Fibroblast of skin of right biceps (primary cell): ENCODE results near the gene SMIM3.
A peak's percentile ranks its signal among the peaks of the same experiment; 100 is the strongest.
"Not testable (repeated sequence)": the region's sequence is repeated elsewhere in the genome, so short reads cannot be mapped to it uniquely, and the experiment has no call there.

ENCODE experiments used
- DNase-seq: peaks from one replicate; pipeline ENCODE4 v3.0.0-alpha.2; 2013

SMIM3 gene, protein sequence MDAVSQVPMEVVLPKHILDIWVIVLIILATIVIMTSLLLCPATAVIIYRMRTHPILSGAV

DNA sequence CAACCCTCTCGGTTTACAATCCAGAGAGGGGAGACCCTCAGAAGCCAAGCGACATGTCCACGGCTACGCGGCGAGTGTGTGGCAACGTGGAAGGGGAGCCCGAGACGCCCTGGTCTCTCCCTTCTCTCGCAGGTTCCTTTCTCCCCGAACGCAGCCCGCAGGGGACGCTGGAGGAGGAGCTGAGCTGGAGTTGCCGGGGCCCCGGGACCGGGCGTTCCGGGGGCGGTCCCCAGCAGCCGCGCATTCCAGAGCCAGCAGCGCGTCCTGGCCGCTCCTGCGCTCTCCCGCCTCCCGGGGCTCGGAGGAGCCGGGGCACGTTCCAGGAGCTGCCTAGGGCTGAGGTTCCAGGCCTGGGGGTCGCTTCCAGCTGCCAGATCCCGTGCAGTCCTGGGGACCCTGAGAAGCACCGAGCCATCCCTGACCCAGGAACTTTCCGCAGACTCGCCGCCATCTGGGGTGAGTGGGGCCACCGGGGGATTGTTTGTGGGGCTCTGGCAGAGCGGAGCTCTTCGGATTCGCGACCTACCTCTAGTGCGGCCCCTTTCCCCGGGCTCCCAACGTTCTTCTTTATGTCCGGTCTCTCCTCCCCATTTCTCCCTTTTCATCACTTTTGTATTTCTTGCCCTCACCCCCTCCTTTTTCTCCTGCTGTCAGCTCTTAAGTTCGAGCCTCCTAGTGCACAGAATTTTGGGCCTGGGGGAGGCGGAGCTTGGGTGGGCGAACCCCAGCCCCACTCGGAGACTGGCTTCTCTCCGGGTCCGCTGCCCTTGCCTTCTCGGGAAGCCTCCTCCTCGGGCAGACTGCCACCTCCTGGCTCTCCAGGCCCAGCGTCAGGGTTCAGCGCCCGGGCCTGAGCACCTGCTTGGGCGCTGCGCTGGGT is at the start of gene SMIM3:
Gene SMIM3, plus strand, starts transcription at position 241 of the 880 bp plus-strand sequence. CDS start 16,684 bp downstream, outside the sequence.
- DNase-seq: peak; percentile 80

DNA sequence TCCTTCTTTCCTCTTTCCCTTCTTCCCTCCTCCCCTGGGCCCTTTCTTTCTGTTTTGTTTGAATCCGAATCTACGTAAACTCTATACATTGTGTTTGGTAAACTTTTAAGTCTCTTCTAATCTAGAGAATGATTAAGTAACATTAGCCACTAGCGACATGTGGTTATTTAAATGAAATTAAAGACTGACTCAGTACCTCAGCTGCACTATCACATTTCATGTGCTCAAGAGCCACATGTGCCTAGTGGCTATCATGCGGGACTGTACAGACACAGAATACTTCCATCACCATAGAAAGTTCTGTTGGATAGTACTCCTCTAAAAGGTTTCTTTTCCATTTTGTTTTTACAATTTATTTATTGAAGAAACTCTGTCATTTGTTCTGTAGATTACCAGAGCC is 48.7 kb upstream of the SMIM3 start:
- DNase-seq: no peak

DNA sequence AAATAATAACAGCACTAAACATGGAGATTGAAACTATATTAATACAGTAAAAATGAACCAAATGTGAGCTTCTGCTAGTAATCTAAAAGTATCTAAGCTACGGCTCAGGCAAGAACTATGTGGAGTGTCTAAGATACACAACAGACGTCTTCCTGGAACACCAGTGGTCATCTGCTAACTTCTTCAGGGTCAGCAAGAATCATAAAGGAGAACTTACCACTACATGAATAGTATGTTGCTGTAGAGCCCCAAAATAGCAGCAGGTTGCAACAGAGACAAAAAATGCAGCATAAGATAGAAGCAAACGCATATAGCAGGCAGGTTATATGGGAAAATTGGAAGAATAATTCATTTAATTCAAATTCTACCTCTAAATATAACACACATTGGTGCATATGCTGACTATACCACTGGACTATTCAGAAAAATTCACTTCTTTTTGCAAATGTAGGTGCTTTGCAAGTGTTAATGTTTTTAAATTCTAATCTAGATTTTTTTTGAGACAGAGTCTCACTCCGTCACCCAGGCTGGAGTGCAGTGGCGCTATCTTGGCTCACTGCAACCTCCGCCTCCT is 46.8 kb upstream of the SMIM3 start:
- no peak for DNase-seq

DNA sequence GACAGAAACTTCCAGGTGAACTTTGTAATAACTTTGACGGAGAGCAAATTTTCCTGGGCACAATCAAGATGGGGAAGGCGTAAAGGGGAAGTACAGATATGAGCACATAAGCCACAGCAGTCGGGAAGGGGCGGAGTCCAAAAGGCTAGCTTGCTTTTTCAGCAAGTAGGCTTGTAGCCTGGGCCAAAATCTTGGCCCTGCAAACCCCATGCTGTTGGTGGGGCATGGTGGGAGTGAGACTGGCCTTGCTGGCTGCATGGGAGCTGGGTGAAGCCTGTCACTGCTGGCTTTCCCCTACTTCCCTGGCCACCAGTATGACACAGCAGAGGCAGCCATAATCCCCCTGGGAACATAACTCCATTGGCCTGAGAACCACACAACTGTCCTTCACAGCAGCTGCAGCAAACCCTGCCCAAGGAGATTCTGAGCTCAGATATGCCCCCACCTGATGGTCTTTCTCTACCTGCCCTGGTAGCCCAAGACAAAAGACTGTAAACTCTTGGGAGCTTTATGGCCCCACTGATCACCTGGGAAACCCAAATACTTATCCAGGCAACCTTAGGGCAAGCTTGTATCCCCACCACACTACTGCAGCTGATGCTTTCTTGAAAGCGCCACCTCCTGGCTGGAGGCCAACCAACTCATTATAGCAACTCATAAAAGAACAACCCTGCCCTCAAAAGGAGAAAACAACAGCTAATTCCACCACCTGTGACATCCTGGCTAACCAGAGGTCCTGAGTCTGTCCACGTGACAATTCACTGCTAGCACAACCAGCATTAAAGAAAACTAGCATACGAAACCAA is 43.8 kb upstream of the SMIM3 start:
- no peak for DNase-seq

DNA sequence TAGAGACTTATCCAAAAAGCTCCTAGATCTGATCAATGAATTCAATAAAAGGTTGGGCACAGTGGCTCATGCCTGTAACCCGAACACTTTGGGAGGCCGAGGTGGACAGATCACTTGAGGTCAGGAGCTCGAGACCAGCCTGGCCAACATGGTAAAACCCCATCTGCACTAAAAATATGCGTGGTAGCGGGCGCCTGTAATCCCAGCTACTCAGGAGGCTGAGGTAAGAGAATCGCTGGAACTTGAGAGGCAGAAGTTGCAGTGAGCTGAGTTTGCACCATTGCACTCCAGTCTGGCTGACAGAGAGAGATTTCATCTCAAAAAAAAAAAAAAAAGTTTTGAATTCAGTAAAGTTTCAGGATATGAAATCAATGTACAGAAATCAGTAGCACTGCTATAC is 39.7 kb upstream of the SMIM3 start:
- no peak for DNase-seq

DNA sequence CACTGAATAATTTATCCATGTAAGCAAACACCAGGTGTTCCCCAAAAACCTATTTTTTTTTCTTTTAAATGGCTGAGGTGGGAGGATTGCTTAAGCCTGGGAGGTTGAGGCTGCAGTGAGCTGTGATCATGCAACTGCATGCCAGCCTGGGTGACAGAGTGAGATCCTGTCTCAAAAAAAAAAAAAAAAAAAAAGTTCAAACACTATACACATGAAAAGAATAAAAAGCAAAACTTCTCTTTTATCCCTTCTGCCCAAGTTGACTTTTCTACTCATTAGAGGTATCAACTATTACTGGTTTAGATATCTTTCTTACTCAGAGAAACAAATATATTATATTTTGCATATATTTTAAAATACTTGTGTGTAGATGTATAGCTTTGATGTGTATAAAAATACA is 37.6 kb upstream of the SMIM3 start:
- DNase-seq: no peak

DNA sequence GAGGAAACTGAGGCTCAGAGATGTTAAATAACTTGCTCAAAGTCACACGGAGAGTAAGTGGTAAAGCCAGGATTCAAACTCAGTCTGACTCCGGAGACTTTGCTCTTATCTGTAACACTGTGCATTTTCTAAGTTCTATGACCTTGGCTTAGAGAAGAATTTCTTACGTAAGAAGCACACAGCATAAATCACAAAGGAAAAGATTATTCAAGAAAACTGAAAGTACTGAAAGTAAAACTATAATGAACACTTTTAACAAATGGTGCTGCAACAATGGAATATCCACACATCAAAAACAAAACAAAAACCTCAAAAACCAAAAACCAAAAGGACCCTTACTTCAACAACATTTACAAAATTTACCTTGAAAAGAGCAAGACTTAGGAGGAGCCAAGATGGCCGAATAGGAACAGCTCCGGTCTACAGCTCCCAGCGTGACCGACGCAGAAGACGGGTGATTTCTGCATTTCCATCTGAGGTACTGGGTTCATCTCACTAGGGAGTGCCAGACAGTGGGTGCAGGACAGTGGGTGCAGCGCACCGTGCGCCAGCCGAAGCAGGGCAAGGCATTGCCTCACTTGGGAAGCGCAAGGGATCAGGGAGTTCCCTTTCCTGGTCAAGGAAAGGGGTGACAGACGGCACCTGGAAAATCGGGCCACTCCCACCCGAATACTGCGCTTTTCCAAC is 36.0 kb upstream of the SMIM3 start:
- not testable (repeated sequence) for DNase-seq

DNA sequence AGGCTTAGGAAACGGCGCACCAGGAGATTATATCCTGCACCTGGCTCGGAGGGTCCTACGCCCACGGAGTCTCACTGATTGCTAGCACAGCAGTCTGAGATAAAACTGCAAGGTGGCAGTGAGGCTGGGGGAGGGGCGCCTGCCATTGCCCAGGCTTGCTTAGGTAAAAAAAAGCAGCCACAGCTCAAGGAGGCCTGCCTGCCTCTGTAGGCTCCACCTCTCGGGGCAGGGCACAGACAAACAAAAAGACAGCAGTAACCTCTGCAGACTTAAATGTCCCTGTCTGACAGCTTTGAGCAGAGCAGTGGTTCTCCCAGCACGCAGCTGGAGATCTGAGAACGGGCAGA is 35.4 kb upstream of the SMIM3 start:
- DNase-seq: not testable (repeated sequence)

DNA sequence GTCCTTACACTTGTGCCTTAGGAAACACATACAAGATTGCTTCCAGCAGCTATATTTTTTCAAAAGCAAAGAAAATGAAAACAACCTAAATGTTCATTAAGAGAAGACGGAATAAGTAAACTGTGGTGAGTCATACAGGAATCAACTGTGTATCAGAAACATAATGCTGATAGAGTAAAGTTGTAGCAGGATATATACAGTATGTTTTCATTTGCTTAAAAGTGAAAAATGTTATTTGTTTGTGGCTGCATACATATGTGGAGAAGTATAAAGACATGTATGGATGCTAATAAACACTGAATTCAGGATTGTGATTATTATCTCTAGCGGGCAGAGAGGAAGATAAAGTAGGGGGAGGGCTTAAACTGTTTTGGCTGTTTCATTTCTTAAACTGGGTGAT is 28.1 kb upstream of the SMIM3 start:
- DNase-seq: no peak

DNA sequence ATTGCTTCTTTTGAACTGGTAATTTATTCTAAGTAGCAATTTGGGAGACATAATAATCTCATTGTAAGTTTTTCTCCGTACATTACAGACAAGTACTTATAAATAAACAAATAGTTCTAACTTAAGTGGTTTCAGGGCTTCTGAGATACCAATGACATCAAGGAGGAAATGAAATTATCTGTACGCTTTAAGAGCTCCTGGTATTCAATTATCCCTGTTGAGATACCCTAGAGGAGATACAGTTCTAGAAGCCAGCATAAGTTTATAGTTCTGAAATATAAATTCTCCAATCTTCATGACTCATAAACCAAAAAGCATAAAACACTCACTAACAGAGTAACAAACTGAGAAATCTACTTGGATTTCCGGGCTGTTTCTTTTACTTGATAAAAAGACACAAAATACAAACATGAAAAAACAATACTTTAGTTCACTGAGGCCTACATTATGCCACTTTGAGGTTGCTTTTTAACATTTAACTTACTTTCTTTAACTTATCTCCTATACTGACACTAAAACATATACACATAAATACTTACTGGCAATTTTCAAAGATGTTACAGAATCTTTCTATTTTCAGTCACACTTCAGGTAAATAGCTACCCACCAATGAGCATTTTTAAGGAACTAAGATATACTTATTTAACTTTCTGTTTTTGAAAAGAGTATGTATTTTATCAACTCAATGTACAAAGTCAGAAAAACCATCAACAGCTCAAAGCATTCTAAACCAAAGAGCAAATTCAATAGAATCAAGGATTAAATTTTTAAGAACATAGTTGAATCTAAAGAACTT is 27.3 kb upstream of the SMIM3 start:
- DNase-seq: no peak

DNA sequence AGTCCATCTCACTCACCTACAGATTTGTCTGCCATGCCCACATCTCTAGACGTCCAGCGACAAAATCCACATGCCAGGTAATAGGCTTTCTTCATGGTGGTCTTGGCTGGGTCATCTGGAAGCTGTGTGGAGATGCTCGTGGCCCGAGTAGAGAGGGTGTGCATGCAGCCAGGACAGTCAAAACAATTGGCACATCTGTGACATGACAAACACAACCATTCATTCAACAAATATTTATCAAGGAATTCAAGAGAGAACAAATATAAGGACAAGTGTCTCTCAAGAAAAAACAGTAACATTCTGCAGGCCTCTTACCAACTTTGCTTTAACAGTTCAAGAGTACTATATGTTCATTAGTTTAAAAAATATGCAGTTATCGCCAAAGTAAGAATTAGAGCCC is 25.1 kb upstream of the SMIM3 start:
- DNase-seq: no peak

DNA sequence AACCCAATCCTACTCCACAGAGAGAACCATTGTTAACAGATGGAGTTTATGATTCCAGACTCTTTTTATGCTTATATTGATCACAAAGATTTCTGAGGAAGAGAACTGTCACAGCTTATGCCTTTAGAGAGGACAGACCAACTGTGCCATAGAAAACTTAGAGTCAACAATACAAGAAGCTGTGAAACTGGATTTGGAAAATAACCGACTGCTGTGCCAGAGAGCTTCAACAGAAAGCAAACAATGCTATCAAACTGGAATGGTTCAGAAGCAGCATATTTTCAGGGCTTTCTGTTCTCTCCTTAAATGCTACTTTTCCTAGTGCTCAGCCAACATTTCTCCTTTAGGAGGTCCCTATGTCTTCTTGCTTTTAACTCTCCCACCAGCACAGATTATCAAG is 24.7 kb upstream of the SMIM3 start:
- no peak for DNase-seq

DNA sequence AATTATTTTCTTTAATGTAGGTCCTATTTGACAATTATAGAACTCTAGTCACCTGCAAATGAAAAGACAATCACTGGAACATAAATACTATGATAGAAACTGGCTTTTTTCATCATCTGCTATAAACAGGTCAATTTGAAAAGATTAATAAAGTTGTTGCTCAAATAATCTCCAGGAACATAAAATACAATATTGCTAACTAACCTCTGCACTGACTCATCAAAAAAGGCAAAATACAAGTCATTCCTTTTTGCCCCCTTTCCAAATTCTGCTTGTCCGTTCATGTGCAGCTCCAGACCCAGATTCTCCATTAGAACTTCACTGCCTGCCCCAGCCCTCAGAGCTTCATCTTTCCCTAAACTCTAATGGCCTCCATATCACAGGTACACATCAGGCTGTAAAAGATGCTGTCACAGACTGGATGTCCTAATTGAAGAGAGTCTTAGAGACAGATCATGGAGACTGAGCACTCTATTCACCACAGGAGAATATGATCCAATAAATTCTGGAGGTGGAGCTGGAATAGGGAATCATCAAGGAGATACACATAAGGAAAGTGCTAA is 21.4 kb upstream of the SMIM3 start:
- no peak for DNase-seq

DNA sequence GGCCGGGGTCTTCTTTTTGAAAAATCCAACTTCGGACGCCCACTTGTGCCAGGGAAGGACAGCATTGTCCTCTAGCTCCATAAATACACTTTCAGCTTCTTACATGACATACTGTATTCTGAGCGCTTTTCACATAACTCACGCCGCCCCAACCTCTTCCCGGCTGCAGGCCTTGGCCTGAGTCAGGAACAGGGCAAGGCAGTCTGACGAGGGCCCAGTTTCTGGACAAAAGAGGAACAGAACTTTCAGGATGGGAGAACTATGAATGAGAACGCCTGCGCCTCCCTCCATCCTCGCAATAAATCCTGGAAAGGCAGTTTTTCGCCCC is 20.4 kb upstream of the SMIM3 start:
- no peak for DNase-seq

DNA sequence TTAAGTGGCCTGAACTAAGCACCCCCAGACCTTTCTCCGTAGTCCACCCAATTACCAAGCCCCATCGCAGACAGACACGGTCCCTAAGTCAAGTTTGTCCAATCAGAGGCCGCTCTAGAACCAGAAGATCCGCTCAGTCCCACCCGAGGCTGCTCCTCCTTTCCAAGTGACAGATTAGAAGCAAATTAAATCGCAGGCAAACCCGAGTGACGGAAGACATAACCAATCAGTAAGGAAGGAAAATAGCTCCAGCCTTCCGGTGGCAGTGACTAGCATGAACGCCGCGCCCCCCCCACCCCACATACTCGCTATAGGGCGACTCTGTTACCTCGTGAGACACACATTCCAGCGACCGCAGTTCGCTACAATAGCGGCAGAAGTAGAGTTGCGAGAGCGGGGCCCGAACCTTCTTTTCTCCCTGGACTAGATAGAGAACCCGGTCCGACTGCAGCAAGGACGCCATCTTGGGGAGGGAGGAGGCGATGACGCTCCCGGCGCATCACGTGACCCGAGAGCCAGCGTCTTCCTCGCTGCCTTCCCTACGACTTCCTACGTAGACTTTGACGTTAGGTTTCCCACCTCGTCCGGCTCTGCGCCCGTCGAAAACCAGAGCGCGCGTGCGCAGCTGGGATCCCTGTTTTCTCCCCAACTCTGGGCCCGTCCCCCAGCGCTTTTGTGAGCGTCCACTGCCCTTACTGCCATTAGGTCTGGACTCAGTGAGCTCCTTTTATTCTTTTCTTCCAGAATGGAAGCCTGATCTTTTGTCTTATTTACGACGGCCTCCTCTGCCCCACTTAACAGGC is 19.8 kb upstream of the SMIM3 start, which contains the start of gene DCTN4:
Gene DCTN4, minus strand, starts transcription at position 487 of the 803 bp plus-strand sequence. Its CDS starts 24 bp downstream, at position 463.
- DNase-seq: peak; percentile 100

DNA sequence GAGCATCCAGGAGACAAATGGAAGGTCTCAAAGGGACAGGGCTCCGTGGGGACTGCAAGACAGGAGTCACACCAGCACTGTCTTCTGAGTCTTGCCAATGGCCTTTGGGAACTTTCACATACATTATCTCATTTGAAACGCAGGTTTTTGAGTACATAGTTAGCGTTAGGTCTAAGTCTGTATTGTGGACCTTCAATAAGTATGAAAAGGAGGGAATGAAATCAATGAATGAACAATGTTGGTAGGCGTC is 19.3 kb upstream of the SMIM3 start:
- DNase-seq: no peak

DNA sequence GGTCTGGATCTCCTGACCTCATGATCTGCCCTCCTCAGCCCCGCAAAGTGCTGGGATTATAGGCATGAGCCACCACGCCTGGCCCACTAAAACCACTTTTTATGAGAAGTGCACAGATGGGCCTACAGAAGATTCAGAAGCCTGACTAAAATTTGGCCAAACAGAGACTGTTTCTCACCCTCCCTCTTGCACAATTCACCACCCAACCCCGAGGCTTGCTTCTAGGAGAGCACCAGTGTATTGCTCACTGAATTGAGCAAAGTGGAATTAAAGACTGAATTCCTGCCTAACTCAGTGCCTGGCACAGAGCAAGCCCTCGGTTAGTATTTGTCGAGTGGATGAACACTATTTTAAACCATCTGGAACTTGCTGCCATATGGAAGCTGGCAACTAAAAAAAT is 16.3 kb upstream of the SMIM3 start:
- no peak for DNase-seq

DNA sequence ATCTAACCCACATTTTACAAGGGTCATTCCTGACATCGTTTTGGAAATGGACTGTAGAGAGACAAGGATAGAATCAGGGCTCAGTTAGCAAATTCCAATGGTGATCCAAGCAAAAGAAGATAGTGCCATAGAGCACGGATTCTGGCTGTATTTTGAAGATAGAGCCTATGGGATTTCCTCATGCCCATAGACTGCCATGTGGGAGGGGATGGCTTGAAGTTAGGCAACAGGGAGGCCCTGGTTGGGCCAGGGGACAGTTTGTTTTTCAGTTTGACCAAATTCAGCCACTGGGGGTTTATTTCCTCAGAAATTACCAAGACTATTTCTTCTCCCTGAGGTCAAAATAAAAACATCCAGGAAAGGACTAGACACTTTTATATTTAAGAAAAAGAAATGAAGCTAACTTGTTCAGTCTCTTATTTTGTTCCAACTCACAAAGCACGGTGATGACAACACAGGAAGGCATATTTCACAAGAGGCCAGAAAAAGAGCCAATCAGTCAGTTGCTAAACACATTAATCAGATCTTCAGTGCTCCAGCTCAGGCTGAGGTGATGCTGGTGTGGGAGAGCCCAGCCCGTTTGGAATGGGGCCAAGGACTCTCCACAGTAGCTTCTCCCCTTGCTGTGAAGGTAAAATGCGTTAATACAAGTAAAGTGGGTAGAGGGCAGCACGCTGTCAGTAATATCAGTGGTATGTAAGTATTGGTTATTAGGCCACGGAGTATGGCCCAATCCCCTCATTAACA is 15.4 kb upstream of the SMIM3 start:
- DNase-seq: peak; percentile 89

DNA sequence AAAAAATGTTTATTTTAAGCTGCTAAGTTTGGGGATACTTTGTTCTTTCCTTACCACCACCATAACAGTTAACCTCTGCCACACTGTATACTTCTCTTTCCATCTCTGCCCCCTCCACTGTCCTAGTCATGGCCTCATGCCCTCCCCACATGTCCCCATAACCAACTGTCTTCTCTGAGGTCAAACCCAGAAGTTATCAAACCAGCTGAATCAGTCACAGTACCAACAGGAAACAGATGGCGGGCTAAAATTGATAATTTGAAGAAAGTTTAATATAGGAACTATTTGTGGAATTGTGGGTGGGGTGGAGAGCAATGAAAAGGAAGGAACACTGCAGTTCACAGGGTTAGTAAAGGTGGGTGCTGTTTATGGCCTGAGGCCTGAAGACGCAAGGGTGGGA is 14.0 kb upstream of the SMIM3 start:
- no peak for DNase-seq

DNA sequence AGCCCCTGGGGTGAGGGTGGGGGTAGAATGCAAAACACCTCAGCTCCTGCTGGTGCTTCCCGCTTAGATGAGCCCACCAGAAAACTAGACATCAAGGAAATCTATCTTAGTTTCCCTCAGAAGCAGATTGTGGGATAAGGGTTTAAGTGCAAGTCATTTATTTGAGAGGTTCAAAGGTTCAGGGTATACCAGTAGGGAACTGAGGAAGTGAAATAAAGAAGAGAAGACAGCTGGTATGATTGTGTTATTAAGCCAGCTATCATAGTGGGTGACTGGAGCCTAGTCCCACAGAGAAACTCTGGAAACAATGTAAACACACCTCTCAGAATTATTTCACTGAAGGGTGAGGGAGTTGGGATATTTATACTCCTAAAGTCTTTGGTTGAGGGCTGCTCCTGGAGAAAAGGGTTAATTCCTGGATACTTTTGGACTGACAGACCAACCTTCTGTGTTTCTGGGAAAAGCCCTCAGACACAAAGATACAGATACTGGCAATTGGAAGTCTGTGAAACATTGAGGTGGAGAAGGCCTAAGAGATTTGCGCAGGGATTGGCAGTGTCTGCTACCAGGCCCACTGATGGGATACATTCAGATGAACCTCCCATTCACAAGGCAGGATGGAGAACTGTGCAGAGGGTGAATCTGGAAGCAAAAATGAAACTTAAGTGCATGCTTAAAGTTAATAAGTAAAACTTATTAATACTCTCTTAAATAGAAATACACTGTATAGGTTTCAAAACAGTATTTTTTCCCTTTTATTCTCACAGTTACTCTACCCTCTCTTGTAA is 13.4 kb upstream of the SMIM3 start:
- no peak for DNase-seq
